GM23338 (cell line): ENCODE data around the gene POPDC3. TPM values are rescaled to one million over a fixed set of nuclear protein-coding genes. Genes with fewer than 3 reads are reported as not detected.

Experiments used
- ATAC-seq: fragments of 200-7000 bp; cut with Tn5 transposase; 3 replicates; pipeline ENCODE4 v1.9.1; 2020
- DNase-seq: peaks from one replicate; pipeline ENCODE4 v3.0.0-alpha.2; 2015; ENCODE audit warnings: low spot score
- H2AFZ ChIP-seq: fragments of 200-600 bp; sonication (generic); 2 replicates; pipeline ENCODE4 v1.8.0; 2016; ENCODE audit warnings: antibody characterized with exemption, mild to moderate bottlenecking, moderate library complexity
- H3F3A ChIP-seq: fragments of 200-600 bp; sonication (generic); replicated peaks from 2 replicates; pipeline ENCODE4 v1.8.0; 2017; ENCODE audit warnings: antibody characterized with exemption, mixed run types, low read depth
- H3K27ac ChIP-seq: fragments of 200-600 bp; sonication (generic); 2 replicates; pipeline ENCODE4 v1.6.1; 2016; ENCODE audit warnings: low read depth
- H3K27me3 ChIP-seq: fragments of 200-600 bp; sonication (generic); 2 replicates; pipeline ENCODE4 v1.8.0; 2016; ENCODE audit warnings: mild to moderate bottlenecking, mixed run types, moderate library complexity; ENCODE audit not compliant: insufficient read depth
- H3K36me3 ChIP-seq: fragments of 200-600 bp; sonication (generic); 2 replicates; pipeline ENCODE4 v1.8.0; 2016; ENCODE audit warnings: mild to moderate bottlenecking; ENCODE audit not compliant: insufficient read depth
- H3K4me1 ChIP-seq: fragments of 200-600 bp; sonication (generic); 2 replicates; pipeline ENCODE4 v1.8.0; 2016; ENCODE audit warnings: mild to moderate bottlenecking, moderate library complexity; ENCODE audit not compliant: insufficient read depth
- H3K4me2 ChIP-seq: fragments of 200-600 bp; sonication (generic); 2 replicates; pipeline ENCODE4 v1.7.1; 2017; ENCODE audit warnings: mixed run types
- H3K4me3 ChIP-seq: fragments of 200-600 bp; sonication (generic); 2 replicates; pipeline ENCODE4 v1.6.1; 2016; ENCODE audit warnings: mixed run types
- H3K79me2 ChIP-seq: fragments of 200-600 bp; sonication (generic); replicated peaks from 2 replicates; pipeline ENCODE4 v1.8.0; 2017; ENCODE audit warnings: mild to moderate bottlenecking; ENCODE audit not compliant: insufficient read depth
- H3K9me2 ChIP-seq: fragments of 200-600 bp; sonication (generic); 2 replicates; pipeline ENCODE4 v1.8.0; 2017; ENCODE audit not compliant: insufficient read depth
- H4K20me1 ChIP-seq: fragments of 200-600 bp; sonication (generic); replicated peaks from 2 replicates; pipeline ENCODE4 v1.8.0; 2017; ENCODE audit warnings: mild to moderate bottlenecking; ENCODE audit not compliant: insufficient read depth
- H3K27ac Mint-ChIP-seq: 2 replicates; pipeline ENCODE4 v1.8.0; 2020; ENCODE audit warnings: inconsistent platforms, mild to moderate bottlenecking, moderate library complexity, mixed read lengths
- H3K27me3 Mint-ChIP-seq: 3 replicates; pipeline ENCODE4 v1.8.0; 2022; ENCODE audit warnings: low read depth, mild to moderate bottlenecking, moderate library complexity, mixed read lengths, inconsistent platforms; ENCODE audit not compliant: insufficient read depth, poor library complexity
- H3K36me3 Mint-ChIP-seq: 3 replicates; pipeline ENCODE4 v1.8.0; 2021; ENCODE audit warnings: low read depth, mild to moderate bottlenecking, inconsistent platforms, moderate library complexity, mixed read lengths
- H3K4me1 Mint-ChIP-seq: 3 replicates; pipeline ENCODE4 v1.8.0; 2020; ENCODE audit warnings: mild to moderate bottlenecking, inconsistent platforms, mixed read lengths
- H3K4me3 Mint-ChIP-seq: 3 replicates; pipeline ENCODE4 v1.8.0; 2021; ENCODE audit warnings: moderate library complexity, mild to moderate bottlenecking, inconsistent platforms, mixed read lengths
- H3K9me3 Mint-ChIP-seq: 3 replicates; pipeline ENCODE4 v1.8.0; 2020; ENCODE audit warnings: moderate library complexity, mild to moderate bottlenecking, inconsistent platforms, mixed read lengths
- CTCF ChIP-seq, 2 experiments: fragments of 200-600 bp in 1 of 2; sonication (generic) in 1 of 2; conservative IDR thresholded peaks; 2 replicates each; pipeline versions ENCODE4 v1.5.1 to v1.6.1; 2016 to 2017; ENCODE audit warnings: antibody characterized with exemption in 2 of 2, low read depth in 2 of 2, mild to moderate bottlenecking in 2 of 2, moderate library complexity in 1 of 2
- ETS1 ChIP-seq: IDR thresholded peaks from 2 replicates; pipeline ENCODE4 v1.6.1; 2016; ENCODE audit warnings: antibody characterized with exemption
- EZH2 ChIP-seq: fragments of 200-600 bp; sonication (generic); IDR thresholded peaks from one replicate; pipeline ENCODE4 v1.8.0; 2017; ENCODE audit warnings: antibody characterized with exemption, mild to moderate bottlenecking, low read depth; ENCODE audit not compliant: unreplicated experiment
- JUNB ChIP-seq: IDR thresholded peaks from one replicate; pipeline ENCODE4 v1.6.1; 2016; ENCODE audit warnings: antibody characterized with exemption; ENCODE audit not compliant: unreplicated experiment
- NANOG ChIP-seq: IDR thresholded peaks from 2 replicates; pipeline ENCODE4 v1.6.1; 2016; ENCODE audit warnings: antibody characterized with exemption, borderline replicate concordance
- POLR2AphosphoS5 ChIP-seq: IDR thresholded peaks from 2 replicates; pipeline ENCODE4 v1.6.1; 2016; ENCODE audit warnings: antibody characterized with exemption, low read depth
- REST ChIP-seq: IDR thresholded peaks from one replicate; pipeline ENCODE4 v1.6.1; 2018; ENCODE audit warnings: antibody characterized with exemption; ENCODE audit not compliant: unreplicated experiment
- STAT1 ChIP-seq: IDR thresholded peaks from one replicate; pipeline ENCODE4 v1.6.1; 2016; ENCODE audit warnings: antibody characterized with exemption; ENCODE audit not compliant: unreplicated experiment
- ZNF114 ChIP-seq: fragments of 250-450 bp; sonication (Bioruptor Pico); IDR thresholded peaks from 2 replicates; pipeline ENCODE4 v1.5.0; 2020; ENCODE audit warnings: mild to moderate bottlenecking, moderate library complexity
- ZNF331 ChIP-seq: fragments of 250-450 bp; sonication (Bioruptor Pico); IDR thresholded peaks from 2 replicates; pipeline ENCODE4 v1.5.0; 2020; ENCODE audit warnings: low read depth, mild to moderate bottlenecking, moderate library complexity
- polyA plus RNA-seq: library from polyadenylated mRNA; unstranded; fragments of >200 nt; fragmentation: Nextera tagmentation; extraction: Ambion mirVana; gene quantifications from 2 replicates; pipeline ENCODE4 v1.2.1, GENCODE V29; 2016
- total RNA-seq: library from RNA; depleted of rRNA; stranded (reverse); fragments of >200 nt; shearing (Covaris generic); gene quantifications from 2 replicates; pipeline ENCODE4 v1.2.3, GENCODE V29; 2014

Gene POPDC3
- total and polyA plus RNA-seq, 2 experiments from 2014 or later: 5.1 to 5.7 TPM

- H4K20me1 ChIP-seq: no peaks in the 10 kb centered on the region
- H3K9me2 ChIP-seq: peaks cover 12% of the 10 kb centered on the region; the same call in 1 of the 2 replicates
- TF ChIP-seq JUNB: no peak
- no peak for TF ChIP-seq ETS1
- no peaks in the 10 kb centered on the region for H3K36me3 Mint-ChIP-seq
- no peaks in the 10 kb centered on the region for H3K9me3 Mint-ChIP-seq
- H3K4me1 ChIP-seq: 0 out of 2 replicates have a peak, but pooled peaks cover 3% of the 10 kb centered on the region
- no peaks in the 10 kb centered on the region for H3K36me3 ChIP-seq
- H3K27me3 Mint-ChIP-seq: no peaks in the 10 kb centered on the region
- no peak overlapping the region for H3K4me2 ChIP-seq
- no peak overlapping the region for H3K27ac Mint-ChIP-seq
- no peak overlapping the region for H3K4me3 Mint-ChIP-seq
- no peaks in the 10 kb centered on the region for H3K27me3 ChIP-seq
- H3K4me3 ChIP-seq: no peak overlapping the region
- H3F3A ChIP-seq: no peaks in the 10 kb centered on the region
- no peak overlapping the region for H2AFZ ChIP-seq
- ATAC-seq: no peak
- H3K4me1 Mint-ChIP-seq: no peaks in the 10 kb centered on the region; the same call in 2 of the 3 replicates
- no peak overlapping the region for H3K27ac ChIP-seq
- DNase-seq: no peak
- H3K79me2 ChIP-seq: no peaks in the 10 kb centered on the region
Observed at GRCh38 chr6:105152880-105153279, 26.9 kb downstream of the POPDC3 start.

GRCh38 chr6:105151644-105152043 is 28.2 kb downstream of the POPDC3 start:
- no peak overlapping the region for H3K4me3 Mint-ChIP-seq
- H3K27me3 Mint-ChIP-seq: no peaks in the 10 kb centered on the region
- no peaks in the 10 kb centered on the region for H3K9me3 Mint-ChIP-seq
- no peaks in the 10 kb centered on the region for H3K36me3 Mint-ChIP-seq
- no peaks in the 10 kb centered on the region for H3K27me3 ChIP-seq
- no peaks in the 10 kb centered on the region for H3F3A ChIP-seq
- no peaks in the 10 kb centered on the region for H3K36me3 ChIP-seq
- peaks cover 4% of the 10 kb centered on the region; the same call in 1 of the 2 replicates for H3K9me2 ChIP-seq
- no peaks in the 10 kb centered on the region for H4K20me1 ChIP-seq
- H2AFZ ChIP-seq: no peak overlapping the region
- no peaks in the 10 kb centered on the region for H3K79me2 ChIP-seq
- H3K4me1 Mint-ChIP-seq: no peaks in the 10 kb centered on the region; the same call in 2 of the 3 replicates
- H3K4me2 ChIP-seq: no peak overlapping the region
- ATAC-seq (no peak), DNase-seq (no peak)
- H3K27ac Mint-ChIP-seq: no peak overlapping the region
- no peak overlapping the region for H3K27ac ChIP-seq
- no peak overlapping the region for H3K4me3 ChIP-seq
- 0 out of 2 replicates have a peak, but pooled peaks cover 4% of the 10 kb centered on the region for H3K4me1 ChIP-seq
- TF ChIP-seq EZH2 (no peak), NANOG (no peak), POLR2AphosphoS5 (no peak), ZNF331 (no peak), JUNB (no peak), CTCF (conservative IDR thresholded peaks at IDR 0.05; ENCODE audit: low read depth in 2 of 2) (no peak), REST (no peak), STAT1 (no peak), ZNF114 (CRISPR knock-in tag) (no peak), ETS1 (no peak)
